Hematopoietic multipotent progenitor cell treated with erythropoietin and hydrocortisone succinate and interleukin-3 and kit ligand, for 15 days (in vitro differentiated cells): ENCODE data around the gene DHRSX.
"Not testable (repeated sequence)": the region's sequence is repeated elsewhere in the genome, so short reads cannot be mapped to it uniquely, and the experiment has no call there.

Source experiments
- DNase-seq: peaks from one replicate; pipeline ENCODE4 v3.0.0-alpha.2; 2015; ENCODE audit warnings: low spot score

The DHRSX gene

GRCh38 chrX:2350036-2350435, 150.7 kb downstream of the DHRSX start:
- not testable (repeated sequence) for DNase-seq

- no peak for DNase-seq
Observed at GRCh38 chrX:2348211-2348610, 152.6 kb downstream of the DHRSX start.

GRCh38 chrX:2346158-2346557, 154.6 kb downstream of the DHRSX start:
- no peak for DNase-seq

- no peak for DNase-seq
Observed at GRCh38 chrX:2345562-2345961, 155.2 kb downstream of the DHRSX start.

- DNase-seq, result no peak
Observed at GRCh38 chrX:2343413-2343812, 157.4 kb downstream of the DHRSX start.

- no peak for DNase-seq
Observed at GRCh38 chrX:2342874-2343273, 157.9 kb downstream of the DHRSX start.

- no peak for DNase-seq
Observed at GRCh38 chrX:2342281-2342688, 158.5 kb downstream of the DHRSX start.

GRCh38 chrX:2340991-2341390, 159.8 kb downstream of the DHRSX start:
- no peak for DNase-seq

GRCh38 chrX:2336181-2336580, 164.6 kb downstream of the DHRSX start:
- DNase-seq, result no peak

- no peak for DNase-seq
Observed at GRCh38 chrX:2334237-2334636, 166.5 kb downstream of the DHRSX start.

GRCh38 chrX:2332252-2332651, 168.5 kb downstream of the DHRSX start:
- no peak for DNase-seq

- no peak for DNase-seq
Observed at GRCh38 chrX:2330910-2331309, 169.9 kb downstream of the DHRSX start.

- no peak for DNase-seq
Observed at GRCh38 chrX:2330487-2330886, 170.3 kb downstream of the DHRSX start.

- DNase-seq, result no peak
Observed at GRCh38 chrX:2327423-2327822, 173.4 kb downstream of the DHRSX start.

- DNase-seq, result no peak
Observed at GRCh38 chrX:2325076-2325784, 175.5 kb downstream of the DHRSX start.

- no peak for DNase-seq
Observed at GRCh38 chrX:2324151-2324550, 176.6 kb downstream of the DHRSX start.

- no peak for DNase-seq
Observed at GRCh38 chrX:2321411-2321810, 179.4 kb downstream of the DHRSX start.

- DNase-seq, result no peak
Observed at GRCh38 chrX:2320580-2321327, 180.0 kb downstream of the DHRSX start.

- DNase-seq, result no peak
Observed at GRCh38 chrX:2320089-2320488, 180.7 kb downstream of the DHRSX start.

GRCh38 chrX:2318371-2318770, 182.4 kb downstream of the DHRSX start:
- no peak for DNase-seq

GRCh38 chrX:2317527-2318055, 183.2 kb downstream of the DHRSX start:
- DNase-seq, result no peak

GRCh38 chrX:2316534-2316933, 184.2 kb downstream of the DHRSX start:
- DNase-seq, result no peak

GRCh38 chrX:2315434-2315833, 185.3 kb downstream of the DHRSX start:
- DNase-seq, result no peak
